PC-9 (cell line): ENCODE results near the gene TIAM2. TPM values are rescaled to one million over a fixed set of nuclear protein-coding genes. Genes with fewer than 3 reads are reported as not detected.
A peak's percentile ranks its signal among the peaks of the same experiment; 100 is the strongest.

Experiments used
- BruUV-seq: library from RNA; stranded (reverse); fragments of 400-500 nt; replicated peaks from 2 replicates; lab custom pipeline; 2021; lab: Mats Ljungman, UMichigan
- CTCF ChIA-PET: fragments of 300-600 bp; sonication (Branson Sonifier 250); formaldehyde crosslinking; loops from one replicate; lab custom pipeline; 2022; ENCODE audit warnings: antibody characterized with exemption; lab: Charles Lee
- POLR2A ChIA-PET: fragments of 300-600 bp; sonication (Branson Sonifier 250); formaldehyde crosslinking; loops from one replicate; lab custom pipeline; 2022; ENCODE audit warnings: antibody characterized with exemption; ENCODE audit not compliant: unreplicated experiment; lab: Charles Lee
- DNase-seq, 2 experiments: peaks; one replicate each; pipeline versions ENCODE4 v3.0.0 to v3.0.0-alpha.2; 2015 to 2022; ENCODE audit warnings: mixed read lengths in 1 of 2
- H2AFZ ChIP-seq: fragments of 200-600 bp; sonication (generic); 2 replicates; pipeline ENCODE4 v1.8.1; 2017; ENCODE audit warnings: antibody characterized with exemption
- H3F3A ChIP-seq: fragments of 200-600 bp; sonication (generic); 2 replicates; pipeline ENCODE4 v1.8.1; 2017; ENCODE audit warnings: antibody characterized with exemption, mild to moderate bottlenecking, low read depth; ENCODE audit not compliant: insufficient read depth
- H3K27ac ChIP-seq: fragments of 200-600 bp; sonication (generic); 2 replicates; pipeline ENCODE4 v1.6.1; 2016; ENCODE audit warnings: mixed run types
- H3K27me3 ChIP-seq: fragments of 200-600 bp; sonication (generic); 2 replicates; pipeline ENCODE4 v1.6.1; 2016; ENCODE audit warnings: low read depth, mixed run types; ENCODE audit not compliant: insufficient read depth
- H3K36me3 ChIP-seq: fragments of 200-600 bp; sonication (generic); 2 replicates; pipeline ENCODE4 v1.6.1; 2016; ENCODE audit warnings: low read depth, mixed run types
- H3K4me1 ChIP-seq: fragments of 200-600 bp; sonication (generic); replicated peaks from 2 replicates; pipeline ENCODE4 v1.6.1; 2016; ENCODE audit warnings: mixed run types; ENCODE audit not compliant: insufficient read depth
- H3K4me2 ChIP-seq: fragments of 200-600 bp; sonication (generic); 2 replicates; pipeline ENCODE4 v1.6.1; 2017; ENCODE audit warnings: mixed run types
- H3K4me3 ChIP-seq: fragments of 200-600 bp; sonication (generic); 2 replicates; pipeline ENCODE4 v1.6.1; 2016; ENCODE audit warnings: mixed run types
- H3K79me2 ChIP-seq: fragments of 200-600 bp; sonication (generic); 2 replicates; pipeline ENCODE4 v1.6.1; 2017; ENCODE audit warnings: low read depth, mixed run types
- H3K9me2 ChIP-seq: fragments of 200-600 bp; sonication (generic); 2 replicates; pipeline ENCODE4 v1.8.1; 2017; ENCODE audit warnings: mild to moderate bottlenecking; ENCODE audit not compliant: insufficient read depth
- H3K9me3 ChIP-seq: fragments of 200-600 bp; sonication (generic); 2 replicates; pipeline ENCODE4 v1.8.1; 2016; ENCODE audit warnings: low read depth; ENCODE audit not compliant: insufficient read depth
- H4K20me1 ChIP-seq: fragments of 200-600 bp; sonication (generic); 2 replicates; pipeline ENCODE4 v1.8.1; 2017; ENCODE audit not compliant: insufficient read depth
- EZH2 ChIP-seq: fragments of 200-600 bp; sonication (generic); IDR thresholded peaks from 2 replicates; pipeline ENCODE4 v1.8.0; 2017; ENCODE audit warnings: antibody characterized with exemption, low read depth
- intact Hi-C: fragments of 100-400 bp; cut with micrococcal nuclease; formaldehyde crosslinking; loops from one replicate; pipeline ENCODE4 v1.10.0; 2022; ENCODE audit not compliant: unreplicated experiment
- total RNA-seq: library from RNA; stranded (reverse); gene quantifications from 2 replicates; pipeline ENCODE4 v1.2.3, GENCODE V29; 2021
- TF ChIP-seq, protein P1 (sequence below): fragments of 200-600 bp; sonication (generic); conservative IDR thresholded peaks from 2 replicates; pipeline ENCODE4 v1.6.1; 2017; ENCODE audit warnings: mixed run types, antibody characterized with exemption, mild to moderate bottlenecking, moderate library complexity

The TIAM2 gene
- total RNA-seq, 1 experiment from 2014 or later: 11.4 TPM

DNA sequence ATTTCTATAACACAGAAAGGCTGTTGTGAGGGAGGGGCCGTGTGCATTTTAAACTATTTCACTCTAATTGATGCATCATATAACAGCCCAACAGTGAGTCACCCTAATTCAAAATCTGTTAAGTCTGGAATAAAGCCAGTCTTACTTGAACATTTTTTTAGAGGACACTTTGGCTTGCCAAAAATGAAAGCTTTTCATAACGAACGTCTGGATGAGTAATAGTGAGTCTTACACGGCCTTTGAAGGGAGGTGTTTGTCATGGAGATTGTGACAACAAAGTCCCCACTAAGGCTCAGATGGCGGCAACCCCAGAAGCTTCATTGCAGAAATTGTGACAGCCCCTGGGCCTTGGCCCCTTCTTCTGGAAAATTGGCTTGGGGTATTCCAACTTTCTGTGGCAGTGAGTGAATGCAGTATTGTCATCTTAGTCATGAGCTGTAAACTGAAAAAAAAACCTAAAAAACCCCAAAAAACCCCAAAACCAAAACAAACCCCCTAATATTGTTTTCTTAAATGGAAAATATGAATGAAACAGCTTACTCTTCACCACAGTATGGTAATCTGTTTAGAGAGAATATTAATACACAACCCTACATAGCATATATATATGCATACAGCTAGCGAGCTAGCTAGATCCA is 176.1 kb downstream of the TIAM2 start:
- Histone ChIP-seq H3K4me3 (no peak overlapping the region), H3K79me2 (no peaks in the 10 kb centered on the region), H3K27me3 (no peaks in the 10 kb centered on the region), H3K27ac (peak overlapping the region; percentile 46), H3K9me3 (no peaks in the 10 kb centered on the region), H3K4me2 (peak overlapping the region; percentile 49), H4K20me1 (no peaks in the 10 kb centered on the region), H2AFZ (no peak overlapping the region), H3K36me3 (no peaks in the 10 kb centered on the region), H3F3A (peaks cover 19% of the 10 kb centered on the region; the same call in 1 of the 2 replicates), H3K4me1 (peaks cover 16% of the 10 kb centered on the region), H3K9me2 (no peaks in the 10 kb centered on the region)
- no TSS peak for BruUV-seq
- CTCF ChIA-PET: no interaction called here
- no peak for TF ChIP-seq EZH2
- TF ChIP-seq, protein P1, sequence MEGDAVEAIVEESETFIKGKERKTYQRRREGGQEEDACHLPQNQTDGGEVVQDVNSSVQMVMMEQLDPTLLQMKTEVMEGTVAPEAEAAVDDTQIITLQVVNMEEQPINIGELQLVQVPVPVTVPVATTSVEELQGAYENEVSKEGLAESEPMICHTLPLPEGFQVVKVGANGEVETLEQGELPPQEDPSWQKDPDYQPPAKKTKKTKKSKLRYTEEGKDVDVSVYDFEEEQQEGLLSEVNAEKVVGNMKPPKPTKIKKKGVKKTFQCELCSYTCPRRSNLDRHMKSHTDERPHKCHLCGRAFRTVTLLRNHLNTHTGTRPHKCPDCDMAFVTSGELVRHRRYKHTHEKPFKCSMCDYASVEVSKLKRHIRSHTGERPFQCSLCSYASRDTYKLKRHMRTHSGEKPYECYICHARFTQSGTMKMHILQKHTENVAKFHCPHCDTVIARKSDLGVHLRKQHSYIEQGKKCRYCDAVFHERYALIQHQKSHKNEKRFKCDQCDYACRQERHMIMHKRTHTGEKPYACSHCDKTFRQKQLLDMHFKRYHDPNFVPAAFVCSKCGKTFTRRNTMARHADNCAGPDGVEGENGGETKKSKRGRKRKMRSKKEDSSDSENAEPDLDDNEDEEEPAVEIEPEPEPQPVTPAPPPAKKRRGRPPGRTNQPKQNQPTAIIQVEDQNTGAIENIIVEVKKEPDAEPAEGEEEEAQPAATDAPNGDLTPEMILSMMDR: no peak
- POLR2A ChIA-PET: interaction anchor here (0.6 to 1.2 kb wide), 4 partner anchors 8 to 76 kb away, joined by 3 to 7 read pairs (median 4); no protein-coding TSS in a partner anchor
- intact Hi-C loops: loop anchor here (5.0 to 10.0 kb wide), 2 partner anchors 84 to 1016 kb away; no protein-coding TSS in a partner anchor
- DNase-seq: peak; percentile 64 to 97

DNA sequence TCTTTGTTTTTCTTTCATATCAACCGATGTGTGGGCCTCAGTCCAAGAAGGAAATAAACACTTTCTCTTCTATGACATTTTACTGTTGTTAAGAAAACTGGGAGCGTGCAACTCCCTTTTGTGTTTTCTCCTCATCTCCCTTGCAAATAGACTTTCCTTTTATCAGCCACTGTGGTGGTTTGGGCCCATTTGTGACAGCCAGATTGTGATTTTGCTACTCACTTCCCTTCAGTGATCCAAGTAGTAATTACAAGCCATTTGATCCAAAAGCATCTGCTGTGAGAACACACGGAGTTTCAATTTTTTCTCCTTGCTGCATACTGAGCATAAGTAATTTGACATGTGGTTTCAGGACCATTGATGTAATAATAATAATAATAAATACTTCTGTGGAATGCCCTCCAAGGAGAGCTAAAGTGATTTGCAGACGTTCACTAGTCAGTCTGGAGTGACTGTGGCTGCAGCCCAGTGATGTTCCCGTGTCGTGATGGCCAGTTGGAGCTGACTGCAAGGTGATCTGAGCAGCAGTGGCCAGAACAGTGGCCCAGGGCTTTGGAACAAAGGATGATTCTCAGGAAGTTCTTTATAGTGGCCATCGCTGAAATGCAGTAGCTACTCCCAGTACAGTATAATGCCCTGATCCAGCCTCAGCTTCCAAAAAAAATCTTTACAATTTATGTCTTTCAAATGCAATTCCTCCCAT is 176.8 kb downstream of the TIAM2 start:
- H3K27me3 ChIP-seq: no peaks in the 10 kb centered on the region
- peaks cover 16% of the 10 kb centered on the region for H3K4me1 ChIP-seq
- H3K4me3 ChIP-seq: no peak overlapping the region
- no peak overlapping the region for H2AFZ ChIP-seq
- H3K9me3 ChIP-seq: no peaks in the 10 kb centered on the region
- POLR2A ChIA-PET: interaction anchor here (0.6 to 1.2 kb wide), 4 partner anchors 9 to 76 kb away, joined by 3 to 7 read pairs (median 4); no protein-coding TSS in a partner anchor
- CTCF ChIA-PET: no interaction called here
- H3K9me2 ChIP-seq: no peaks in the 10 kb centered on the region
- no peak for DNase-seq
- H3K27ac ChIP-seq: peak overlapping the region; percentile 46
- BruUV-seq: no TSS peak
- intact Hi-C loops: loop anchor here (5.0 to 10.0 kb wide), 2 partner anchors 85 to 1017 kb away; no protein-coding TSS in a partner anchor
- no peaks in the 10 kb centered on the region for H3K36me3 ChIP-seq
- H3K4me2 ChIP-seq: peak overlapping the region; percentile 49
- peaks cover 19% of the 10 kb centered on the region; the same call in 1 of the 2 replicates for H3F3A ChIP-seq
- no peaks in the 10 kb centered on the region for H4K20me1 ChIP-seq
- H3K79me2 ChIP-seq: no peaks in the 10 kb centered on the region
- TF ChIP-seq, protein P1: no peak

DNA sequence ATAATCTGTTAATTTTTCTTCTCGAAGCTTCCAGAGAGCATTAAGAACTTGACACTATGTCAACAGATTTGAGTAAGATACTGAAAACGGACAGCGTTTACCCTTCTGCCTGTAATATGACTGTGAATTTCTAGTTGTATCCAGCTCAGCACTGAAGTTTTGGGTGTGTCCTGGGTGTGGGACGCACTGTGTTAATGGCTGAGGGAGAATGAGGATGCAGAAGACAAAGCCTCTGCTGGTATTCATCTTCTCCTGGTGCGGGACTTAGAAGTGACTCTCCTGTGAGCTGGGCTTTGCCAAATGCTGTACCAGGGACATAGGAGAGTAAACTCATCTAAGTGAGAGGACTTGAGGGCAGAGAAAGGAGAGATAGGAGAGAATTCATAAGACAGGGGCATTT is 178.4 kb downstream of the TIAM2 start:
- H4K20me1 ChIP-seq: no peaks in the 10 kb centered on the region
- H3K79me2 ChIP-seq: no peaks in the 10 kb centered on the region
- no peaks in the 10 kb centered on the region for H3K9me2 ChIP-seq
- no peaks in the 10 kb centered on the region for H3K27me3 ChIP-seq
- no peak overlapping the region for H3K27ac ChIP-seq
- POLR2A ChIA-PET: no interaction called here
- H3K4me3 ChIP-seq: no peak overlapping the region
- intact Hi-C loops: loop anchor here (5.0 to 10.0 kb wide), 2 partner anchors 86 to 1019 kb away; no protein-coding TSS in a partner anchor
- H3F3A ChIP-seq: peaks cover 19% of the 10 kb centered on the region; the same call in 1 of the 2 replicates
- no peak overlapping the region for H2AFZ ChIP-seq
- CTCF ChIA-PET: interaction anchor here (0.5 to 1.0 kb wide), 2 partner anchors 34 to 246 kb away, joined by 3 to 5 read pairs; no protein-coding TSS in a partner anchor
- no peaks in the 10 kb centered on the region for H3K36me3 ChIP-seq
- BruUV-seq: no TSS peak
- no peak for DNase-seq
- H3K4me2 ChIP-seq: no peak overlapping the region
- TF ChIP-seq EZH2: no peak
- TF ChIP-seq, protein P1: no peak
- H3K4me1 ChIP-seq: peaks cover 16% of the 10 kb centered on the region
- no peaks in the 10 kb centered on the region for H3K9me3 ChIP-seq
